TTC549 (cell line): Measurements from ENCODE around the gene PYDC1.
"Not testable (repeated sequence)": the region's sequence is repeated elsewhere in the genome, so short reads cannot be mapped to it uniquely, and the experiment has no call there.

Experiments
- FAIRE-seq: peaks from 2 replicates; lab custom pipeline; 2012; peaks lifted over from hg19 to GRCh38; lab: Jason Lieb, UNC

PYDC1 gene

DNA sequence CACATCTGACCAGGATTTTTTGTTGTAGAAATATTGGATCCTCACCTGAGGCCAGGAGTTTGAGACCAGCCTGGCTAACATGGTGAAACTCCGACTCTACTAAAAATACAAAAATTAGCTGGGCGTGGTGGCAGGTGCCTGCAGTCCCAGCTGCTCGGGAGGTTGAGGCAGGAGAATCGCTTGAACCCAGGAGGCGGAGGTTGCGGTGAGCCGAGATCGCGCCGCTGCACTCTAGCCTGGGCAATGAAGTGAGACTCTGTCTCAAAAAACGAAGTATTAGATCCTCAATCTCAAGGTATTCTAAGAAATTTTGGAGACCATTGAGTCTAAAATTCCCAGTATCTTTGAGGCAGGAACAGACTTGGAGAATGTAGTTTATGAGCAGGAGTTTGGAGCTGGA is 21.1 kb downstream of the PYDC1 start:
- FAIRE-seq, result not testable (repeated sequence)

DNA sequence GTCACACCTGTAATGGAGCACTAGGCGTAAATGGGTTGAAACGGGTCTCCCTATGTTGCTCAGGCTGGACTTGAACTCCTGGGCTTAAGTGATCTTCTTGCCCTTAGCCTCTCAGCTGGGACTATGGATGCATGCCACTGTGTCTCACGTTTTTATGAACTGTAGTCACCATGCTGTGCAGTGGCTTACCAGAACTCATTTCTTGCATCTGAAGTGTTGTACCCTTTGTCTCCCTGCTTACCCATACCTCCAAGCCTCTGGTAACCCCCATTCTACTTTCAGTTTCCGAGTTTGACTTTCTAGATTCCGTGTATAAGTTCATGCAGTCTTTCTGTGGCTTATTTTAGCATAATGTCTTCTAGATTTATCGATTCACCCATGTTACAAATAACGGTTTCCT is 22.0 kb downstream of the PYDC1 start:
- no peak for FAIRE-seq

GRCh38 chr16:31193874-31194273 is 23.1 kb downstream of the PYDC1 start:
- FAIRE-seq, result no peak

DNA sequence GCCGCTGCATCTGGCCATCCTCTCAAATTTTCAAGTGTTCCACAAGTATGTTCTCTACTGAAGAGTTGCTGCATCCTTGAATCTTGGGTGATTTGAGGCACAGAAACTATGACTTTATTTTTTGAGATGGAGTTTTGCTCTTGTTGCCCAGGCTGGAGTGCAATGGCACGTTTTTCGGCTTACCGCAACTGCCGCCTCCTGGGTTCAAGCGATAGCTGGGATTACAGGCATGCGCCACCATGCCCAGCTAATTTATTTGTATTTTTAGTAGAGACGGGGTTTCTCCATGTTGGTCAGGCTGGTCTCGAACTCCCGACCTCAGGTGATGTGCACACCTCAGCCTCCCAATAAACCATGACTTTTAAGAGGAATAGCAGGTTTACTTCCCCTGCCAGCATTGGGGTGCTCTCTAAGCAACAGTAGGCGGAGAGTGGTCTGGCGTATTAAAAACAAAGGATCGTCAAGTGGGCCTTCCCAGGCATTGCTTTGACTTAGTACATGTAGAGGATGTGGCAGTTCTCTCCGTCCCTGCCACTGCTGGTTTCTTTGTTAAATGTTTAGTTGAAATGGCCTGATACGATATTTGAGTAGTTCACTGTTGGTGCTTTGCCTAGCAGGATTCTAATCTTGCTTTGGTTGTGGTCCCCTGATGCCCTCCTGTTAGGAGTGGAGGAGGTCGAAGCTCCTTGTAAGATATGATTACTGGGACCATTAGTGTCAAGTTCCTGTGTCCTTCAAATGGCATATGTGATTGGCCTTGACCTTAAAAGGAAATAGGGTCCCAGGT is 23.9 kb downstream of the PYDC1 start:
- no peak for FAIRE-seq

GRCh38 chr16:31191697-31192428 is 25.1 kb downstream of the PYDC1 start:
- no peak for FAIRE-seq

- FAIRE-seq, result no peak
These were observed 26.0 kb downstream of the PYDC1 start for GRCh38 chr16:31190818-31191444.

DNA sequence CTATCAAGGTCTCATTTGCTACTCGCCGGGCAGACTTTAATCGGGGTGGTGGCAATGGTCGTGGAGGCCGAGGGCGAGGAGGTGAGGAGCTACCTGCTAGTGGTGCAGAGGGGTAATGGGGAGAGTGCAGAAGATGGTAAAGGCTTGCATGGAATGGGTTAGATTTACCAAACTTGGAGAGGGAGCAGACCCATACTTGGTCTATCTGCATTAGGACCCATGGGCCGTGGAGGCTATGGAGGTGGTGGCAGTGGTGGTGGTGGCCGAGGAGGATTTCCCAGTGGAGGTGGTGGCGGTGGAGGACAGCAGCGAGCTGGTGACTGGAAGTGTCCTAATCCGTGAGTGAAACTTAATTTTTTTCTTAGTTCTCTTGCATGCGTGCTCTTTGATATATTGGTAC is 26.9 kb downstream of the PYDC1 start:
- no peak for FAIRE-seq

GRCh38 chr16:31189412-31189778 is 27.5 kb downstream of the PYDC1 start:
- FAIRE-seq, result no peak

- no peak for FAIRE-seq
These were observed 28.2 kb downstream of the PYDC1 start for GRCh38 chr16:31188450-31189411.

- FAIRE-seq, result no peak
These were observed 29.1 kb downstream of the PYDC1 start for GRCh38 chr16:31187808-31188189.

DNA sequence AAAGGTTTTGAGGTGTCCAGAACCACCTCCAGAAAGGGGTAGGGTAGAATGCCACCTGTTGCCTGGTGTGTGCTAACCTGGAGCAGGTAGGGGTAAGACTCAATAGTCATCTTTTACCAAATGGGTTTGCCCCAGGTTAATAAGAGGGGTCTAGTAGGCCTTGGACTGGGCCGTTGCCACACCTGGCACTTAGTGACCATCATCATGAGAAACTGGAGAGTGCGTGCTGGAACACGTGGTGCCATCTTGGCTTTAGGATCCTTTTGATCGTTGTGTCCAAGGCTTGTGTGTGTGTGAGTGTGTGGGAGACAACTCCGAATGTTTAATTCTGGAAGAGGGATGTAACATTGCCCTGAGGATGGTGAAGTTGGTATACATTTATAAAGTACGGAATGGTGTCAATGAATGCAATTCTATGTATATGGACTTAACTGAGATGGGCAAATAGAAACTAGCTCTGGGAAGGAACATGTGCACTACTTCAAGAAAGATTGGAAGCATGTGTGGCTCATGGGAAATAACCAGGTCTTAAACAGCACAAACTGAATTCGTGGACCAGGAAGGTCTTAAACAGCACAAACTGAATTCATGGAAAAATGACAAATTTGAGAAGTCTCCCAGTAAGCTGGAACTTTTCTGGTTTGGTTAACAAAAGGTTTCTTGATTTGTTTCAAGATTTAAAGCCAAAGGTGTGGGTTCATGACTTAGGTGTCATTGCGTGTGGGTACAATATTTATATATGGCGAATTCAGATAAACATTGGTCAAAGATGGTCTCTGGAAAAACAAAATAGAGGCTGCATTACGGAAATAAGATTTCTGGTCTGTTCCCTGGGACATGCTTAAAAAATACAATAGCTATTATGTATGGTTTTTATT is 29.8 kb downstream of the PYDC1 start:
- FAIRE-seq, result no peak

DNA sequence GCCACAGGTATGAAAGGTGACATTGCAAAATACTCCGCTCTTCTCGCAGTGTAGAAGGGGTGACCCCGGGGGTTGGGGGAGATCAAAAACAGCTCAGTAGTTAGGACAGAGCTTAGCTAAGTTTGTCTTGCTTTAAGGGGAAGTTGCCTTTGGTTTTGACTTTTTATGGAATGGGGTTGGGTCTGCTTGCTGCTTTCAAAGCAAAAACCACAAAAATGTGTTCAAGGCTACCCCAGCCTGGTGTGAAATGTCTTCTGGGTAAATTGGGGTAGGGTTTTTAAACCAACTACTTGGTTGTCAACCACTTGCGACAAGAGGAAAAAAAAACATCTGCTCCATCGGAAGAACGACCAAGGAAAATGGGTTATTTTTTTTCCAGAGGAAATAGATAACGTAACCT is 30.8 kb downstream of the PYDC1 start:
- no peak for FAIRE-seq

DNA sequence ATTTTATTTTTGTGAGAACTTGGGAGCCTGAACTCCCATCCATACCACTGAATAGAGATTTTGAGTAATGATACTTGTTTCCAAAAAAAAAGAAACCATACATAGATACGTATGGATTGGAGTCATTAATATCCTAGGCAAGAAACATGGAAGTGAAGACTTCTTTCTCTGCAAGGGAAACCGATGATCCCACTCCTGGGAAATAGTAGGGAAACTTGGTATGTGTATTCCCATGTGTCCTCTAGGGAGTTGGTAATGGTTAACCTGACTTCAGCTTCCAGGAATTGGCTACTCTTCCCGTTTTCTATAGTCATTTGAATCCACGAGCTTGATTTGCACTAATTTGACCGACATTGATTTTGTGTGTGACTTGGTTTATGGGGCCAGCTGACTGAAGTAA is 31.6 kb downstream of the PYDC1 start:
- FAIRE-seq, result no peak

DNA sequence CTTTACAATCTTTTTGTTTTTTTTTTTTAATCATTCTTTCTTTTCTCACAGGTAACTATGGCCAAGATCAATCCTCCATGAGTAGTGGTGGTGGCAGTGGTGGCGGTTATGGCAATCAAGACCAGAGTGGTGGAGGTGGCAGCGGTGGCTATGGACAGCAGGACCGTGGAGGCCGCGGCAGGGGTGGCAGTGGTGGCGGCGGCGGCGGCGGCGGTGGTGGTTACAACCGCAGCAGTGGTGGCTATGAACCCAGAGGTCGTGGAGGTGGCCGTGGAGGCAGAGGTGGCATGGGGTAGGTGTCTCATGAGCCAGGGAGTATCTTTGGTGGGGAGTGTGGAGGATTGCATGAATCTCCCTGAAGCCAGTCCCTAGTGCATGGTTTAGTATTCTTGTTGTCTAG is 32.0 kb downstream of the PYDC1 start:
- no peak for FAIRE-seq

DNA sequence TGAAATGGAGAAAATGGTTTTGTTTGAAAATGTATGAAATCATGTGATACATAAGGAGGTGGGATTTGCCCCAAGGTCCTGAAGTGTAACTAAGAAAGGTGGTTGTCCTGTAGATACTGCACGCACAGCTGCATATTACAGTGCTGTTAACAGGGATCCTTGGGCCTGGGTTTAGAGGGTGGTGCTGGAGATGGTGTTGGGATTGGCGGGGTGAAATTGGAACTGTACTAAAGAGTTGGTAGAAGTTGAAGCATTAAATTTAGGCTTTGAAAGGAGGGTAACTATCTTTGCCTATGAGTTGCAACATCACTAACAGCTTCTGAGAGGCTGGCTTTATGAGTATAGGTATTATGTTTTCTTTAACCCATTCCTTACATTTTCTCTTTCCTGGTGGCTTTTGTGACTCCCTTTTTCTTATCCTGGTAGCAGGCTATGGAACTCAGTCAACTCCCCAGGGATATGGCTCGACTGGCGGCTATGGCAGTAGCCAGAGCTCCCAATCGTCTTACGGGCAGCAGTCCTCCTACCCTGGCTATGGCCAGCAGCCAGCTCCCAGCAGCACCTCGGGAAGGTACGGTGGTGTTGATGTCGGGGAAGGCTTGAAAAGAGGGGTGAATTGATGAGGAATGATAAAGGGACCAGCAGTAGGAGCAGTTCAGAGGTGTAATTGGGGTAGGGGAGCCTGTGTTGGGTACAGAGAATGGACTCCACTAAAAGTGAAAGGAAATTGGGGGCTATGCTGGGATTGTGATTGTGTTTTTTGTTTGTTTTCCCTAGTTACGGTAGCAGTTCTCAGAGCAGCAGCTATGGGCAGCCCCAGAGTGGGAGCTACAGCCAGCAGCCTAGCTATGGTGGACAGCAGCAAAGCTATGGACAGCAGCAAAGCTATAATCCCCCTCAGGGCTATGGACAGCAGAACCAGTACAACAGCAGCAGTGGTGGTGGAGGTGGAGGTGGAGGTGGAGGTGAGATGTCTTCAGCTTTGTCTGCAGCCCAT is 33.2 kb downstream of the PYDC1 start:
- no peak for FAIRE-seq

GRCh38 chr16:31182391-31182790 is 34.5 kb downstream of the PYDC1 start:
- FAIRE-seq, result no peak

GRCh38 chr16:31181102-31181830 is 35.7 kb downstream of the PYDC1 start:
- no peak for FAIRE-seq

DNA sequence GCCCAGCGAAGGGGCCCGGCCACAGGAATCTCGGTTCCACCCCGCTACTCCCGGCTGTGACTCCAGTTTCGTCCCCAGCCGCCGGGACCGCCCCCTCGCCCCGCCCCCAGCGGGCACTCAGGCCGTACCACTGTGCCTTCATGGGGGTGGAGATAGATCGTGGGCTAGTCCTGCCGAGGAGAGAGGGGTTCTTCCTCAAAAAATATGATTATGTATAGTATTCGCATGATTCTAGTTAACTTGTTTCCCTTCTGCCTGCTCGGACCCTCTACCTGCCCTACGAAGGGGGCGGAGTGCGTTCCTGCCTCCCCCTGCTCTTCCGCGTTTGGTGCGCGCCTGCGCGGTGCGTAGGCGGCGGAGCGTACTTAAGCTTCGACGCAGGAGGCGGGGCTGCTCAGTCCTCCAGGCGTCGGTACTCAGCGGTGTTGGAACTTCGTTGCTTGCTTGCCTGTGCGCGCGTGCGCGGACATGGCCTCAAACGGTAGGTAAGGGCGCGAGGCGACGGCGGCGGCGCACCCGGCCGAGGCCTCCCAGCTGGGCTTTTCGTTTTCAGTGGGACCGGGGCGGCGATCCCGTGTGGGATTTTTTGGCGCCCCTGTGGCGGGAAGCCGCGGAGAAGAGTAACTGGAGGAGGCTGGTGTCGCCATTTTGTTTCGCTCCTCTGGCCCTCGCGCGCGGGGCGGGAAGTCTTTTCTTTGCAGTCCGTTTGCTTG is 37.0 kb downstream of the PYDC1 start, which contains the start of gene FUS:
Gene FUS, plus strand, starts transcription at position 393 of the 713 bp plus-strand sequence. Its CDS starts 76 bp downstream, at position 469.
- no peak for FAIRE-seq
